CD4-positive, alpha-beta T cell treated with Interleukin-12 subunit alpha and Interleukin-12 subunit beta, for 1 hour (primary cell): ENCODE results near the gene PARD3B.

Source experiments
- DNase-seq: peaks from one replicate; pipeline ENCODE4 v3.0.0-alpha.2; 2020

The PARD3B gene

GRCh38 chr2:204901591-204901990 is 356.3 kb downstream of the PARD3B start:
- DNase-seq: no peak

GRCh38 chr2:204909791-204910190 is 364.5 kb downstream of the PARD3B start:
- DNase-seq: no peak

- DNase-seq: no peak
Measured at GRCh38 chr2:204913312-204913711, 368.0 kb downstream of the PARD3B start.

GRCh38 chr2:204913854-204914464 is 368.7 kb downstream of the PARD3B start:
- DNase-seq: no peak

- DNase-seq: no peak
Measured at GRCh38 chr2:204914708-204915107, 369.4 kb downstream of the PARD3B start.

- DNase-seq: no peak
Measured at GRCh38 chr2:204917089-204917701, 371.9 kb downstream of the PARD3B start.

GRCh38 chr2:204920776-204921175 is 375.5 kb downstream of the PARD3B start:
- no peak for DNase-seq

- DNase-seq: no peak
Measured at GRCh38 chr2:204923957-204924356, 378.7 kb downstream of the PARD3B start.

- no peak for DNase-seq
Measured at GRCh38 chr2:204931562-204931961, 386.3 kb downstream of the PARD3B start.

- no peak for DNase-seq
Measured at GRCh38 chr2:204933735-204934374, 388.6 kb downstream of the PARD3B start.

- no peak for DNase-seq
Measured at GRCh38 chr2:204944927-204945326, 399.7 kb downstream of the PARD3B start.

- no peak for DNase-seq
Measured at GRCh38 chr2:204945376-204945775, 400.1 kb downstream of the PARD3B start.

GRCh38 chr2:204946892-204947291 is 401.6 kb downstream of the PARD3B start:
- no peak for DNase-seq

- no peak for DNase-seq
Measured at GRCh38 chr2:204947405-204947804, 402.1 kb downstream of the PARD3B start.

- DNase-seq: peak; percentile 15
Measured at GRCh38 chr2:204948024-204948763, 402.9 kb downstream of the PARD3B start.

GRCh38 chr2:204948822-204949221 is 403.5 kb downstream of the PARD3B start:
- no peak for DNase-seq

- no peak for DNase-seq
Measured at GRCh38 chr2:204950695-204951346, 405.5 kb downstream of the PARD3B start.

- DNase-seq: no peak
Measured at GRCh38 chr2:204958371-204958770, 413.1 kb downstream of the PARD3B start.

GRCh38 chr2:204964414-204964813 is 419.1 kb downstream of the PARD3B start:
- DNase-seq: no peak

- DNase-seq: no peak
Measured at GRCh38 chr2:204966245-204966644, 421.0 kb downstream of the PARD3B start.

GRCh38 chr2:204967199-204967960 is 422.1 kb downstream of the PARD3B start:
- DNase-seq: peak; percentile 63

- peak; percentile 12 for DNase-seq
Measured at GRCh38 chr2:204971206-204971907, 426.1 kb downstream of the PARD3B start.
